Measurements from ENCODE around the gene EME2.

GRCh38 chr16:1772362-1772907 is at the start of gene EME2:
- TF ChIP-seq EZH2phosphoT487 (IDR thresholded peaks at IDR 0.05; ENCODE audit: low read depth) = no peak
- TF ChIP-seq CTCF (IDR thresholded peaks at IDR 0.05; ENCODE audit: low read depth, low read length) = no peak
